GM23338 (cell line): ENCODE data around the gene AFAP1. TPM values are rescaled to one million over a fixed set of nuclear protein-coding genes. Genes with fewer than 3 reads are reported as not detected.

Experiments used
- ATAC-seq: fragments of 200-7000 bp; cut with Tn5 transposase; 3 replicates; pipeline ENCODE4 v1.9.1; 2020
- DNase-seq: peaks from one replicate; pipeline ENCODE4 v3.0.0-alpha.2; 2015; ENCODE audit warnings: low spot score
- H2AFZ ChIP-seq: fragments of 200-600 bp; sonication (generic); 2 replicates; pipeline ENCODE4 v1.8.0; 2016; ENCODE audit warnings: antibody characterized with exemption, mild to moderate bottlenecking, moderate library complexity
- H3F3A ChIP-seq: fragments of 200-600 bp; sonication (generic); replicated peaks from 2 replicates; pipeline ENCODE4 v1.8.0; 2017; ENCODE audit warnings: antibody characterized with exemption, mixed run types, low read depth
- H3K27ac ChIP-seq: fragments of 200-600 bp; sonication (generic); 2 replicates; pipeline ENCODE4 v1.6.1; 2016; ENCODE audit warnings: low read depth
- H3K27me3 ChIP-seq: fragments of 200-600 bp; sonication (generic); 2 replicates; pipeline ENCODE4 v1.8.0; 2016; ENCODE audit warnings: mild to moderate bottlenecking, mixed run types, moderate library complexity; ENCODE audit not compliant: insufficient read depth
- H3K36me3 ChIP-seq: fragments of 200-600 bp; sonication (generic); 2 replicates; pipeline ENCODE4 v1.8.0; 2016; ENCODE audit warnings: mild to moderate bottlenecking; ENCODE audit not compliant: insufficient read depth
- H3K4me1 ChIP-seq: fragments of 200-600 bp; sonication (generic); 2 replicates; pipeline ENCODE4 v1.8.0; 2016; ENCODE audit warnings: mild to moderate bottlenecking, moderate library complexity; ENCODE audit not compliant: insufficient read depth
- H3K4me2 ChIP-seq: fragments of 200-600 bp; sonication (generic); 2 replicates; pipeline ENCODE4 v1.7.1; 2017; ENCODE audit warnings: mixed run types
- H3K4me3 ChIP-seq: fragments of 200-600 bp; sonication (generic); 2 replicates; pipeline ENCODE4 v1.6.1; 2016; ENCODE audit warnings: mixed run types
- H3K79me2 ChIP-seq: fragments of 200-600 bp; sonication (generic); replicated peaks from 2 replicates; pipeline ENCODE4 v1.8.0; 2017; ENCODE audit warnings: mild to moderate bottlenecking; ENCODE audit not compliant: insufficient read depth
- H3K9me2 ChIP-seq: fragments of 200-600 bp; sonication (generic); 2 replicates; pipeline ENCODE4 v1.8.0; 2017; ENCODE audit not compliant: insufficient read depth
- H4K20me1 ChIP-seq: fragments of 200-600 bp; sonication (generic); replicated peaks from 2 replicates; pipeline ENCODE4 v1.8.0; 2017; ENCODE audit warnings: mild to moderate bottlenecking; ENCODE audit not compliant: insufficient read depth
- H3K27ac Mint-ChIP-seq: 2 replicates; pipeline ENCODE4 v1.8.0; 2020; ENCODE audit warnings: inconsistent platforms, mild to moderate bottlenecking, moderate library complexity, mixed read lengths
- H3K27me3 Mint-ChIP-seq: 3 replicates; pipeline ENCODE4 v1.8.0; 2022; ENCODE audit warnings: low read depth, mild to moderate bottlenecking, moderate library complexity, mixed read lengths, inconsistent platforms; ENCODE audit not compliant: insufficient read depth, poor library complexity
- H3K36me3 Mint-ChIP-seq: 3 replicates; pipeline ENCODE4 v1.8.0; 2021; ENCODE audit warnings: low read depth, mild to moderate bottlenecking, inconsistent platforms, moderate library complexity, mixed read lengths
- H3K4me1 Mint-ChIP-seq: 3 replicates; pipeline ENCODE4 v1.8.0; 2020; ENCODE audit warnings: mild to moderate bottlenecking, inconsistent platforms, mixed read lengths
- H3K4me3 Mint-ChIP-seq: 3 replicates; pipeline ENCODE4 v1.8.0; 2021; ENCODE audit warnings: moderate library complexity, mild to moderate bottlenecking, inconsistent platforms, mixed read lengths
- H3K9me3 Mint-ChIP-seq: 3 replicates; pipeline ENCODE4 v1.8.0; 2020; ENCODE audit warnings: moderate library complexity, mild to moderate bottlenecking, inconsistent platforms, mixed read lengths
- EZH2 ChIP-seq: fragments of 200-600 bp; sonication (generic); IDR thresholded peaks from one replicate; pipeline ENCODE4 v1.8.0; 2017; ENCODE audit warnings: antibody characterized with exemption, mild to moderate bottlenecking, low read depth; ENCODE audit not compliant: unreplicated experiment
- EZH2phosphoT487 ChIP-seq: fragments of 200-600 bp; sonication (generic); IDR thresholded peaks from one replicate; pipeline ENCODE4 v1.8.1; 2018; ENCODE audit warnings: antibody characterized with exemption; ENCODE audit not compliant: unreplicated experiment
- JUNB ChIP-seq: IDR thresholded peaks from one replicate; pipeline ENCODE4 v1.6.1; 2016; ENCODE audit warnings: antibody characterized with exemption; ENCODE audit not compliant: unreplicated experiment
- NANOG ChIP-seq: IDR thresholded peaks from 2 replicates; pipeline ENCODE4 v1.6.1; 2016; ENCODE audit warnings: antibody characterized with exemption, borderline replicate concordance
- POLR2AphosphoS5 ChIP-seq: IDR thresholded peaks from 2 replicates; pipeline ENCODE4 v1.6.1; 2016; ENCODE audit warnings: antibody characterized with exemption, low read depth
- STAT1 ChIP-seq: IDR thresholded peaks from one replicate; pipeline ENCODE4 v1.6.1; 2016; ENCODE audit warnings: antibody characterized with exemption; ENCODE audit not compliant: unreplicated experiment
- ZNF114 ChIP-seq: fragments of 250-450 bp; sonication (Bioruptor Pico); IDR thresholded peaks from 2 replicates; pipeline ENCODE4 v1.5.0; 2020; ENCODE audit warnings: mild to moderate bottlenecking, moderate library complexity
- ZNF331 ChIP-seq: fragments of 250-450 bp; sonication (Bioruptor Pico); IDR thresholded peaks from 2 replicates; pipeline ENCODE4 v1.5.0; 2020; ENCODE audit warnings: low read depth, mild to moderate bottlenecking, moderate library complexity
- polyA plus RNA-seq: library from polyadenylated mRNA; unstranded; fragments of >200 nt; fragmentation: Nextera tagmentation; extraction: Ambion mirVana; gene quantifications from 2 replicates; pipeline ENCODE4 v1.2.1, GENCODE V29; 2016
- total RNA-seq: library from RNA; depleted of rRNA; stranded (reverse); fragments of >200 nt; shearing (Covaris generic); gene quantifications from 2 replicates; pipeline ENCODE4 v1.2.3, GENCODE V29; 2014
- TF ChIP-seq, protein P1 (sequence below), 2 experiments: fragments of 200-600 bp in 1 of 2; sonication (generic) in 1 of 2; conservative IDR thresholded peaks; 2 replicates each; pipeline versions ENCODE4 v1.5.1 to v1.6.1; 2016 to 2017; ENCODE audit warnings: antibody characterized with exemption in 2 of 2, low read depth in 2 of 2, mild to moderate bottlenecking in 2 of 2, moderate library complexity in 1 of 2
- TF ChIP-seq, protein P2 (sequence below): fragments of 250-450 bp; sonication (Bioruptor Pico); IDR thresholded peaks from 2 replicates; pipeline ENCODE4 v1.5.0; 2020; ENCODE audit warnings: mild to moderate bottlenecking, moderate library complexity

AFAP1 gene
- total and polyA plus RNA-seq, 2 experiments from 2014 or later: 6.5 to 21.5 TPM

DNA sequence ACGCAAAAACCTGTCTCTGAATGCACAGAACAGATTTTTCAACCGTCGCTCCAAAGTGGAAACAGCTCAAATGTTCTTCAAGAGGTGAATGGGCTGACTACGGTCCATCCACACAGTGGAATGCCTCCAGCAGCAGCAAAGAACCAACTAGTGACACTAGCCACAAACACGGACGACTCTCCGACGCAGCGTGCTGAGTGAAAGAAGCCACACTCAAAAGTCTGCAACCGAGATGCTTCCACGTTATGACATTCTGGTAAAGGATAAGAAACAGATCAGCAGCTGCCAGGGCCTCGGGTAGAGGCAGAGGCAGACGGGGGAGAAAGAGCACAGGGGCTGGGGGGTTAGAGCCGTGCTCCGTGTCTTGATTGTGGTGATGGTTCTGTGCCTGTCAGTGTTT is 125.2 kb downstream of the AFAP1 start:
- Mint-ChIP-seq H3K36me3 (peaks cover 18% of the 10 kb centered on the region), H3K27ac (no peak overlapping the region), H3K27me3 (peaks cover 3% of the 10 kb centered on the region), H3K4me3 (no peak overlapping the region), H3K4me1 (peaks cover 8% of the 10 kb centered on the region), H3K9me3 (no peaks in the 10 kb centered on the region)
- TF ChIP-seq STAT1: no peak
- Histone ChIP-seq H3K27ac (no peak overlapping the region), H4K20me1 (no peaks in the 10 kb centered on the region; the same call in 1 of the 2 replicates), H2AFZ (no peak overlapping the region), H3K9me2 (no peaks in the 10 kb centered on the region), H3K36me3 (peaks cover 3% of the 10 kb centered on the region; the same call in 1 of the 2 replicates), H3K79me2 (no peaks in the 10 kb centered on the region), H3K27me3 (no peaks in the 10 kb centered on the region), H3K4me1 (peaks cover 12% of the 10 kb centered on the region; the same call in 1 of the 2 replicates), H3F3A (no peaks in the 10 kb centered on the region), H3K4me2 (no peak overlapping the region), H3K4me3 (no peak overlapping the region)
- ATAC-seq (no peak), DNase-seq (no peak)

DNA sequence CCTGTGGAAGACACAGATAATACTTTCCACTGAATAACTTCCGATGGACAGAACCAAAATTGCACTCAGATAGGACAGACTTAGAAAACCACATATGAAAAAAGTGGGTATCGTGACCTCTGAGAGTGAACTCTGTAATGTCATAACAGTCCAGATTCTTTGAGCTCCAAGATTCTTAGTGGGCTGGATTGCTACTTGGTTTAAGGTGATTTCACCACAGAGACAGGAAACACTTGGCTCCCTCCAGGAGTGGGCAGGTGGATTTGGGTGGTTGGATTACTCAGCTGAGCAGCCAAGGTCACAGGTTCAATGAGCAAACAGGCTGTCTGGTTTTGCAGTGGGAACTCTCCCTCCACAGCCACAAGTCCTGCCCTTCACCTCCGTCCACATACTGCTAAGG is 126.0 kb downstream of the AFAP1 start:
- Histone ChIP-seq H3K9me2 (no peaks in the 10 kb centered on the region), H3K27ac (no peak overlapping the region), H3K4me2 (no peak overlapping the region), H3K4me1 (peaks cover 12% of the 10 kb centered on the region; the same call in 1 of the 2 replicates), H4K20me1 (no peaks in the 10 kb centered on the region; the same call in 1 of the 2 replicates), H2AFZ (no peak overlapping the region), H3K36me3 (peaks cover 3% of the 10 kb centered on the region; the same call in 1 of the 2 replicates), H3F3A (no peaks in the 10 kb centered on the region), H3K79me2 (no peaks in the 10 kb centered on the region), H3K4me3 (no peak overlapping the region), H3K27me3 (no peaks in the 10 kb centered on the region)
- no peak overlapping the region for H3K27ac Mint-ChIP-seq
- peaks cover 9% of the 10 kb centered on the region for H3K4me1 Mint-ChIP-seq
- H3K9me3 Mint-ChIP-seq: no peaks in the 10 kb centered on the region; the same call in 2 of the 3 replicates
- no peak overlapping the region for H3K4me3 Mint-ChIP-seq
- no peak for TF ChIP-seq EZH2phosphoT487
- TF ChIP-seq NANOG: no peak
- no peak for TF ChIP-seq JUNB
- TF ChIP-seq, protein P1, sequence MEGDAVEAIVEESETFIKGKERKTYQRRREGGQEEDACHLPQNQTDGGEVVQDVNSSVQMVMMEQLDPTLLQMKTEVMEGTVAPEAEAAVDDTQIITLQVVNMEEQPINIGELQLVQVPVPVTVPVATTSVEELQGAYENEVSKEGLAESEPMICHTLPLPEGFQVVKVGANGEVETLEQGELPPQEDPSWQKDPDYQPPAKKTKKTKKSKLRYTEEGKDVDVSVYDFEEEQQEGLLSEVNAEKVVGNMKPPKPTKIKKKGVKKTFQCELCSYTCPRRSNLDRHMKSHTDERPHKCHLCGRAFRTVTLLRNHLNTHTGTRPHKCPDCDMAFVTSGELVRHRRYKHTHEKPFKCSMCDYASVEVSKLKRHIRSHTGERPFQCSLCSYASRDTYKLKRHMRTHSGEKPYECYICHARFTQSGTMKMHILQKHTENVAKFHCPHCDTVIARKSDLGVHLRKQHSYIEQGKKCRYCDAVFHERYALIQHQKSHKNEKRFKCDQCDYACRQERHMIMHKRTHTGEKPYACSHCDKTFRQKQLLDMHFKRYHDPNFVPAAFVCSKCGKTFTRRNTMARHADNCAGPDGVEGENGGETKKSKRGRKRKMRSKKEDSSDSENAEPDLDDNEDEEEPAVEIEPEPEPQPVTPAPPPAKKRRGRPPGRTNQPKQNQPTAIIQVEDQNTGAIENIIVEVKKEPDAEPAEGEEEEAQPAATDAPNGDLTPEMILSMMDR (conservative IDR thresholded peaks at IDR 0.05; ENCODE audit: low read depth in 2 of 2): no peak
- no peak for TF ChIP-seq ZNF331 (CRISPR knock-in tag)
- DNase-seq: no peak
- no peak for ATAC-seq
- H3K27me3 Mint-ChIP-seq: peaks cover 3% of the 10 kb centered on the region
- peaks cover 23% of the 10 kb centered on the region for H3K36me3 Mint-ChIP-seq

DNA sequence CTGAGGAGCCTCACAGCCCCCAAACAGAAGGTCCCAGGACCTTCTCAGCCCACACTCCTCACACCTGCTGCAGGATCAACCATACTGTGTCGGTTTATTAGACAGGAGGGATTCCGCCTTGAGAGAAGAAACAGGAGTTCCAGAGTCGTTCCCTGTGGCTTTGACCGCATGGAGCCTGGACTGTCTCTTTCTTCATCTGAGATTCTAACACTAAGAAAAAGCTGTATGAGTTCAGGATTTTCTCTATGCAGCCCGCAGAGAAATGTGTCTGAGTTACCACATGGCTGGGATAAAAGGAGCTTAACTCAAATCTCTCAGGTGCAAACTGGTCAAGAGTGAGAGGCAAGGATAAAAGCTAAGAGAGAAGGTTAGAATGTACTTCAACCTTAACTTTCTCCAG is 126.7 kb downstream of the AFAP1 start:
- no peak overlapping the region for H3K4me3 Mint-ChIP-seq
- TF ChIP-seq ZNF114: no peak
- no peak for TF ChIP-seq ZNF331 (CRISPR knock-in tag)
- TF ChIP-seq POLR2AphosphoS5: no peak
- TF ChIP-seq, protein P2, sequence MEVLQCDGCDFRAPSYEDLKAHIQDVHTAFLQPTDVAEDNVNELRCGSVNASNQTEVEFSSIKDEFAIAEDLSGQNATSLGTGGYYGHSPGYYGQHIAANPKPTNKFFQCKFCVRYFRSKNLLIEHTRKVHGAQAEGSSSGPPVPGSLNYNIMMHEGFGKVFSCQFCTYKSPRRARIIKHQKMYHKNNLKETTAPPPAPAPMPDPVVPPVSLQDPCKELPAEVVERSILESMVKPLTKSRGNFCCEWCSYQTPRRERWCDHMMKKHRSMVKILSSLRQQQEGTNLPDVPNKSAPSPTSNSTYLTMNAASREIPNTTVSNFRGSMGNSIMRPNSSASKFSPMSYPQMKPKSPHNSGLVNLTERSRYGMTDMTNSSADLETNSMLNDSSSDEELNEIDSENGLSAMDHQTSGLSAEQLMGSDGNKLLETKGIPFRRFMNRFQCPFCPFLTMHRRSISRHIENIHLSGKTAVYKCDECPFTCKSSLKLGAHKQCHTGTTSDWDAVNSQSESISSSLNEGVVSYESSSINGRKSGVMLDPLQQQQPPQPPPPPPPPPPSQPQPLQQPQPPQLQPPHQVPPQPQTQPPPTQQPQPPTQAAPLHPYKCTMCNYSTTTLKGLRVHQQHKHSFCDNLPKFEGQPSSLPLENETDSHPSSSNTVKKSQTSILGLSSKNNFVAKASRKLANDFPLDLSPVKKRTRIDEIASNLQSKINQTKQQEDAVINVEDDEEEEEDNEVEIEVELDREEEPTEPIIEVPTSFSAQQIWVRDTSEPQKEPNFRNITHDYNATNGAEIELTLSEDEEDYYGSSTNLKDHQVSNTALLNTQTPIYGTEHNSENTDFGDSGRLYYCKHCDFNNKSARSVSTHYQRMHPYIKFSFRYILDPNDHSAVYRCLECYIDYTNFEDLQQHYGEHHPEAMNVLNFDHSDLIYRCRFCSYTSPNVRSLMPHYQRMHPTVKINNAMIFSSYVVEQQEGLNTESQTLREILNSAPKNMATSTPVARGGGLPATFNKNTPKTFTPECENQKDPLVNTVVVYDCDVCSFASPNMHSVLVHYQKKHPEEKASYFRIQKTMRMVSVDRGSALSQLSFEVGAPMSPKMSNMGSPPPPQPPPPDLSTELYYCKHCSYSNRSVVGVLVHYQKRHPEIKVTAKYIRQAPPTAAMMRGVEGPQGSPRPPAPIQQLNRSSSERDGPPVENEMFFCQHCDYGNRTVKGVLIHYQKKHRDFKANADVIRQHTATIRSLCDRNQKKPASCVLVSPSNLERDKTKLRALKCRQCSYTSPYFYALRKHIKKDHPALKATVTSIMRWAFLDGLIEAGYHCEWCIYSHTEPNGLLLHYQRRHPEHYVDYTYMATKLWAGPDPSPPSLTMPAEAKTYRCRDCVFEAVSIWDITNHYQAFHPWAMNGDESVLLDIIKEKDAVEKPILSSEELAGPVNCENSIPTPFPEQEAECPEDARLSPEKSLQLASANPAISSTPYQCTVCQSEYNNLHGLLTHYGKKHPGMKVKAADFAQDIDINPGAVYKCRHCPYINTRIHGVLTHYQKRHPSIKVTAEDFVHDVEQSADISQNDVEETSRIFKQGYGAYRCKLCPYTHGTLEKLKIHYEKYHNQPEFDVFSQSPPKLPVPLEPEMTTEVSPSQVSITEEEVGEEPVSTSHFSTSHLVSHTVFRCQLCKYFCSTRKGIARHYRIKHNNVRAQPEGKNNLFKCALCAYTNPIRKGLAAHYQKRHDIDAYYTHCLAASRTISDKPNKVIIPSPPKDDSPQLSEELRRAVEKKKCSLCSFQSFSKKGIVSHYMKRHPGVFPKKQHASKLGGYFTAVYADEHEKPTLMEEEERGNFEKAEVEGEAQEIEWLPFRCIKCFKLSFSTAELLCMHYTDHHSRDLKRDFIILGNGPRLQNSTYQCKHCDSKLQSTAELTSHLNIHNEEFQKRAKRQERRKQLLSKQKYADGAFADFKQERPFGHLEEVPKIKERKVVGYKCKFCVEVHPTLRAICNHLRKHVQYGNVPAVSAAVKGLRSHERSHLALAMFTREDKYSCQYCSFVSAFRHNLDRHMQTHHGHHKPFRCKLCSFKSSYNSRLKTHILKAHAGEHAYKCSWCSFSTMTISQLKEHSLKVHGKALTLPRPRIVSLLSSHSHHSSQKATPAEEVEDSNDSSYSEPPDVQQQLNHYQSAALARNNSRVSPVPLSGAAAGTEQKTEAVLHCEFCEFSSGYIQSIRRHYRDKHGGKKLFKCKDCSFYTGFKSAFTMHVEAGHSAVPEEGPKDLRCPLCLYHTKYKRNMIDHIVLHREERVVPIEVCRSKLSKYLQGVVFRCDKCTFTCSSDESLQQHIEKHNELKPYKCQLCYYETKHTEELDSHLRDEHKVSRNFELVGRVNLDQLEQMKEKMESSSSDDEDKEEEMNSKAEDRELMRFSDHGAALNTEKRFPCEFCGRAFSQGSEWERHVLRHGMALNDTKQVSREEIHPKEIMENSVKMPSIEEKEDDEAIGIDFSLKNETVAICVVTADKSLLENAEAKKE: no peak
- TF ChIP-seq EZH2: no peak
- TF ChIP-seq JUNB: no peak

More for the DNA sequence above, 126.7 kb downstream of the AFAP1 start:
- ATAC-seq (no peak), DNase-seq (no peak)
- Histone ChIP-seq H3K4me1 (peaks cover 12% of the 10 kb centered on the region; the same call in 1 of the 2 replicates), H3K27ac (peak overlapping the region; percentile 59; the same call in 1 of the 2 replicates), H3K36me3 (peaks cover 3% of the 10 kb centered on the region; the same call in 1 of the 2 replicates), H3F3A (no peaks in the 10 kb centered on the region), H3K9me2 (no peaks in the 10 kb centered on the region), H2AFZ (no peak overlapping the region), H3K4me2 (no peak overlapping the region), H3K27me3 (no peaks in the 10 kb centered on the region), H3K4me3 (no peak overlapping the region), H3K79me2 (no peaks in the 10 kb centered on the region), H4K20me1 (no peaks in the 10 kb centered on the region; the same call in 1 of the 2 replicates)
- Mint-ChIP-seq H3K27ac (no peak overlapping the region), H3K27me3 (peaks cover 3% of the 10 kb centered on the region), H3K4me1 (peaks cover 15% of the 10 kb centered on the region), H3K36me3 (peaks cover 29% of the 10 kb centered on the region), H3K9me3 (no peaks in the 10 kb centered on the region; the same call in 2 of the 3 replicates)
